ENCODE results near the gene MT1G.

DNA sequence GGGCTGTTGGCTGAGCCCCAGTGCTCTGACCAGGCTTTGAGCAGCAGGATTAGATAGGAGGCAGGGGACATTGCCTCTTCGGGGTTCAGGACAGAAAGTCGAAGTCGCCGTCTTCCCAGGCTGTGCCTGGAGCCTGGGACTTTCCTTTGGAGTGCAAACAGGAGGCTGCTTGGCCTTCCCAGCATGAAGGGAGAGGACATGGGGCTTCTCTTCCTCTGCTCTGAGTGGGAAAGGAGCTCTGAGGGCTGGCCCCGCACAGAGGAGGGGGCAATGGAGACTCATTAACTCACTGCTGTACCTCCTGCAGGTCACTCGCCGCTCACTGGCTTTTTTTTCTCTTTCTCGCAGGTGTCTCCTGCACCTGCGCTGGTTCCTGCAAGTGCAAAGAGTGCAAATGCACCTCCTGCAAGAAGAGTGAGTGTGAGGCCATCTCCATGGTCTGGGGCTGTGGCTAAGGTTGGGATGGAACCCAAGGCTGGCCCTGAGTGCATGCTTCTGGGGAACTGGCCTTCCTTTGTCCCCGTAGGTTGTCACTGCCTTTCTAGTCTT lies 9.5 kb downstream of the MT1G start:
- TF ChIP-seq EZH2phosphoT487 (IDR thresholded peaks at IDR 0.05; ENCODE audit: borderline replicate concordance, low read depth, low read length), result no peak
- no peak for TF ChIP-seq CTCF (conservative IDR thresholded peaks at IDR 0.05; ENCODE audit: low read length)
